ENCODE data around the gene ITPKB. TPM values are rescaled to one million over a fixed set of nuclear protein-coding genes. Genes with fewer than 3 reads are reported as not detected.

The ITPKB gene
- total and polyA plus RNA-seq, 2 experiments from 2014 or later: 0.31 to 5.2 TPM

DNA sequence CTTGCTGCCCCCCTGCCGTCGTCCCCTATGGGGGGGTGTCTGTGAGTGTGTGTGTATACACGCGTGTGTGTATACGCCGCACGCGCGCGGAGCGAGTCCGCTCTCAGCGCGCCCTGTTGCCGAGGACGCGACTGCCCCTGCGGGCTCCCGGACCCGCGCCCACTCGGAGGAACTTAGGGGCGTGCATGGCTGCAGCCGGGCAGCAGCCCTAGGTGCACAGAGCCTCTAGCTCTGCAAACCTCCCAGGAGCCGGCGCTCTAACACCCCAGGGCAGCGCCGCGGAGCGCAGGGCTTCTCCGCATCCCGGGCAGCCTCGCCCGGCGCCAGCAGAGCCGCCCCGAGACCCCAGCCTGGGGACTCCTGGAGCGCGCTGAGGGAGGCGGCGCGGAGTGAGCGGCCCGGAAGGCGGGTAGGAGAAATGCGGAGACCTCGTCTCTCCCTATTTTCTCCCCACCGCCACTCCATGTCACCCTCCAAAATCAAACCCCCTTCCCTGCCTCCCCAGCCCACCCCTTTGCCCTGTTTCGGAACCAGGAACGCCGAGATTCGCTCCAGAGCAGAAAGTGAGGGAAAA is 574 bp downstream of the ITPKB start:
- DNase-seq (ENCODE audit: low spot score) (peak; percentile 68), ATAC-seq (peak; percentile 48)
- H3K27ac ChIP-seq (ENCODE audit: low read depth): no peak overlapping the region
- H3K4me1 Mint-ChIP-seq: peaks cover 14% of the 10 kb centered on the region; the same call in 2 of the 3 replicates
- H4K20me1 ChIP-seq (replicated peaks; ENCODE audit: insufficient read depth): 0 out of 2 replicates have a peak, but pooled peaks cover 4% of the 10 kb centered on the region
- H3K4me1 ChIP-seq (ENCODE audit: insufficient read depth): peaks cover 21% of the 10 kb centered on the region
- TF ChIP-seq, protein P1, sequence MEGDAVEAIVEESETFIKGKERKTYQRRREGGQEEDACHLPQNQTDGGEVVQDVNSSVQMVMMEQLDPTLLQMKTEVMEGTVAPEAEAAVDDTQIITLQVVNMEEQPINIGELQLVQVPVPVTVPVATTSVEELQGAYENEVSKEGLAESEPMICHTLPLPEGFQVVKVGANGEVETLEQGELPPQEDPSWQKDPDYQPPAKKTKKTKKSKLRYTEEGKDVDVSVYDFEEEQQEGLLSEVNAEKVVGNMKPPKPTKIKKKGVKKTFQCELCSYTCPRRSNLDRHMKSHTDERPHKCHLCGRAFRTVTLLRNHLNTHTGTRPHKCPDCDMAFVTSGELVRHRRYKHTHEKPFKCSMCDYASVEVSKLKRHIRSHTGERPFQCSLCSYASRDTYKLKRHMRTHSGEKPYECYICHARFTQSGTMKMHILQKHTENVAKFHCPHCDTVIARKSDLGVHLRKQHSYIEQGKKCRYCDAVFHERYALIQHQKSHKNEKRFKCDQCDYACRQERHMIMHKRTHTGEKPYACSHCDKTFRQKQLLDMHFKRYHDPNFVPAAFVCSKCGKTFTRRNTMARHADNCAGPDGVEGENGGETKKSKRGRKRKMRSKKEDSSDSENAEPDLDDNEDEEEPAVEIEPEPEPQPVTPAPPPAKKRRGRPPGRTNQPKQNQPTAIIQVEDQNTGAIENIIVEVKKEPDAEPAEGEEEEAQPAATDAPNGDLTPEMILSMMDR (conservative IDR thresholded peaks at IDR 0.05; ENCODE audit: low read depth in 2 of 2): 0 out of 4 replicates have a peak, but pooled peaks of 1 of the 2 experiments have one; percentile 9
- TF ChIP-seq, protein P2, sequence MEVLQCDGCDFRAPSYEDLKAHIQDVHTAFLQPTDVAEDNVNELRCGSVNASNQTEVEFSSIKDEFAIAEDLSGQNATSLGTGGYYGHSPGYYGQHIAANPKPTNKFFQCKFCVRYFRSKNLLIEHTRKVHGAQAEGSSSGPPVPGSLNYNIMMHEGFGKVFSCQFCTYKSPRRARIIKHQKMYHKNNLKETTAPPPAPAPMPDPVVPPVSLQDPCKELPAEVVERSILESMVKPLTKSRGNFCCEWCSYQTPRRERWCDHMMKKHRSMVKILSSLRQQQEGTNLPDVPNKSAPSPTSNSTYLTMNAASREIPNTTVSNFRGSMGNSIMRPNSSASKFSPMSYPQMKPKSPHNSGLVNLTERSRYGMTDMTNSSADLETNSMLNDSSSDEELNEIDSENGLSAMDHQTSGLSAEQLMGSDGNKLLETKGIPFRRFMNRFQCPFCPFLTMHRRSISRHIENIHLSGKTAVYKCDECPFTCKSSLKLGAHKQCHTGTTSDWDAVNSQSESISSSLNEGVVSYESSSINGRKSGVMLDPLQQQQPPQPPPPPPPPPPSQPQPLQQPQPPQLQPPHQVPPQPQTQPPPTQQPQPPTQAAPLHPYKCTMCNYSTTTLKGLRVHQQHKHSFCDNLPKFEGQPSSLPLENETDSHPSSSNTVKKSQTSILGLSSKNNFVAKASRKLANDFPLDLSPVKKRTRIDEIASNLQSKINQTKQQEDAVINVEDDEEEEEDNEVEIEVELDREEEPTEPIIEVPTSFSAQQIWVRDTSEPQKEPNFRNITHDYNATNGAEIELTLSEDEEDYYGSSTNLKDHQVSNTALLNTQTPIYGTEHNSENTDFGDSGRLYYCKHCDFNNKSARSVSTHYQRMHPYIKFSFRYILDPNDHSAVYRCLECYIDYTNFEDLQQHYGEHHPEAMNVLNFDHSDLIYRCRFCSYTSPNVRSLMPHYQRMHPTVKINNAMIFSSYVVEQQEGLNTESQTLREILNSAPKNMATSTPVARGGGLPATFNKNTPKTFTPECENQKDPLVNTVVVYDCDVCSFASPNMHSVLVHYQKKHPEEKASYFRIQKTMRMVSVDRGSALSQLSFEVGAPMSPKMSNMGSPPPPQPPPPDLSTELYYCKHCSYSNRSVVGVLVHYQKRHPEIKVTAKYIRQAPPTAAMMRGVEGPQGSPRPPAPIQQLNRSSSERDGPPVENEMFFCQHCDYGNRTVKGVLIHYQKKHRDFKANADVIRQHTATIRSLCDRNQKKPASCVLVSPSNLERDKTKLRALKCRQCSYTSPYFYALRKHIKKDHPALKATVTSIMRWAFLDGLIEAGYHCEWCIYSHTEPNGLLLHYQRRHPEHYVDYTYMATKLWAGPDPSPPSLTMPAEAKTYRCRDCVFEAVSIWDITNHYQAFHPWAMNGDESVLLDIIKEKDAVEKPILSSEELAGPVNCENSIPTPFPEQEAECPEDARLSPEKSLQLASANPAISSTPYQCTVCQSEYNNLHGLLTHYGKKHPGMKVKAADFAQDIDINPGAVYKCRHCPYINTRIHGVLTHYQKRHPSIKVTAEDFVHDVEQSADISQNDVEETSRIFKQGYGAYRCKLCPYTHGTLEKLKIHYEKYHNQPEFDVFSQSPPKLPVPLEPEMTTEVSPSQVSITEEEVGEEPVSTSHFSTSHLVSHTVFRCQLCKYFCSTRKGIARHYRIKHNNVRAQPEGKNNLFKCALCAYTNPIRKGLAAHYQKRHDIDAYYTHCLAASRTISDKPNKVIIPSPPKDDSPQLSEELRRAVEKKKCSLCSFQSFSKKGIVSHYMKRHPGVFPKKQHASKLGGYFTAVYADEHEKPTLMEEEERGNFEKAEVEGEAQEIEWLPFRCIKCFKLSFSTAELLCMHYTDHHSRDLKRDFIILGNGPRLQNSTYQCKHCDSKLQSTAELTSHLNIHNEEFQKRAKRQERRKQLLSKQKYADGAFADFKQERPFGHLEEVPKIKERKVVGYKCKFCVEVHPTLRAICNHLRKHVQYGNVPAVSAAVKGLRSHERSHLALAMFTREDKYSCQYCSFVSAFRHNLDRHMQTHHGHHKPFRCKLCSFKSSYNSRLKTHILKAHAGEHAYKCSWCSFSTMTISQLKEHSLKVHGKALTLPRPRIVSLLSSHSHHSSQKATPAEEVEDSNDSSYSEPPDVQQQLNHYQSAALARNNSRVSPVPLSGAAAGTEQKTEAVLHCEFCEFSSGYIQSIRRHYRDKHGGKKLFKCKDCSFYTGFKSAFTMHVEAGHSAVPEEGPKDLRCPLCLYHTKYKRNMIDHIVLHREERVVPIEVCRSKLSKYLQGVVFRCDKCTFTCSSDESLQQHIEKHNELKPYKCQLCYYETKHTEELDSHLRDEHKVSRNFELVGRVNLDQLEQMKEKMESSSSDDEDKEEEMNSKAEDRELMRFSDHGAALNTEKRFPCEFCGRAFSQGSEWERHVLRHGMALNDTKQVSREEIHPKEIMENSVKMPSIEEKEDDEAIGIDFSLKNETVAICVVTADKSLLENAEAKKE (CRISPR knock-in tag; IDR thresholded peaks at IDR 0.05): no peak
- H3K36me3 ChIP-seq (ENCODE audit: insufficient read depth): no peaks in the 10 kb centered on the region
- peak overlapping the region; percentile 90 for H3K4me3 ChIP-seq
- no peaks in the 10 kb centered on the region for H3F3A ChIP-seq (replicated peaks; ENCODE audit: low read depth)
- peak overlapping the region; percentile 86 for H3K4me3 Mint-ChIP-seq
- H3K9me3 Mint-ChIP-seq: peaks cover 3% of the 10 kb centered on the region; the same call in 2 of the 3 replicates
- peaks cover 39% of the 10 kb centered on the region for H3K27me3 Mint-ChIP-seq (ENCODE audit: insufficient read depth, low read depth, poor library complexity)
- peaks cover 90% of the 10 kb centered on the region for H3K27me3 ChIP-seq (ENCODE audit: insufficient read depth)
- H3K36me3 Mint-ChIP-seq (ENCODE audit: low read depth): no peaks in the 10 kb centered on the region
- H3K9me2 ChIP-seq (ENCODE audit: insufficient read depth): no peaks in the 10 kb centered on the region
- peak overlapping the region; percentile 100 for H2AFZ ChIP-seq
- no peak overlapping the region for H3K27ac Mint-ChIP-seq
- peak overlapping the region; percentile 100 for H3K4me2 ChIP-seq
- no peaks in the 10 kb centered on the region for H3K79me2 ChIP-seq (replicated peaks; ENCODE audit: insufficient read depth)

All from GM23338 (cell line).